Panc1 (cell line): ENCODE data around the gene SSX3. TPM values are rescaled to one million over a fixed set of nuclear protein-coding genes. Genes with fewer than 3 reads are reported as not detected.
"Not testable (repeated sequence)": the region's sequence is repeated elsewhere in the genome, so short reads cannot be mapped to it uniquely, and the experiment has no call there.

ENCODE experiments used
- ATAC-seq: fragments of 200-7000 bp; cut with Tn5 transposase; 2 replicates; pipeline ENCODE4 v1.9.1; 2020; ENCODE audit warnings: mild to moderate bottlenecking, moderate library complexity
- Bru-seq: library from RNA; stranded (reverse); fragments of 400-500 nt; gene quantifications from one replicate; lab custom pipeline; 2021; lab: Mats Ljungman, UMichigan
- BruChase-seq, 2 experiments: library from RNA; stranded (reverse); fragments of 400-500 nt; gene quantifications; one replicate each; lab custom pipeline; 2021; lab: Mats Ljungman, UMichigan
- BruUV-seq: library from RNA; stranded (reverse); fragments of 400-500 nt; replicated peaks from 2 replicates; lab custom pipeline; 2021; lab: Mats Ljungman, UMichigan
- CTCF ChIA-PET: fragments of 300-600 bp; sonication (Branson Sonifier 250); formaldehyde crosslinking; loops from one replicate; lab custom pipeline; 2022; ENCODE audit warnings: antibody characterized with exemption; lab: Charles Lee
- POLR2A ChIA-PET: fragments of 300-600 bp; sonication (Branson Sonifier 250); formaldehyde crosslinking; loops from one replicate; lab custom pipeline; 2022; ENCODE audit warnings: antibody characterized with exemption; lab: Charles Lee
- DNase-seq: peaks from one replicate; pipeline ENCODE4 v3.0.0-alpha.2; 2010; ENCODE audit warnings: low read depth, low spot score
- H3K27ac ChIP-seq: 2 replicates; pipeline ENCODE4 v1.5.1; 2011; ENCODE audit warnings: mild to moderate bottlenecking, low read length, inconsistent platforms
- H3K27me3 ChIP-seq: fragments of 200-500 bp; sonication (Bioruptor generic); 2 replicates; pipeline ENCODE4 v1.6.0; 2014; ENCODE audit warnings: low read length, inconsistent platforms; ENCODE audit not compliant: control insufficient read depth, insufficient read depth
- H3K36me3 ChIP-seq: fragments of 200-500 bp; sonication (Bioruptor generic); 2 replicates; pipeline ENCODE4 v1.5.1; 2014; ENCODE audit warnings: inconsistent platforms, mild to moderate bottlenecking, low read length, moderate library complexity; ENCODE audit not compliant: control insufficient read depth, insufficient read depth
- H3K4me1 ChIP-seq: 2 replicates; pipeline ENCODE4 v1.5.1; 2011; ENCODE audit warnings: inconsistent platforms, mild to moderate bottlenecking, low read length, moderate library complexity; ENCODE audit not compliant: control insufficient read depth, insufficient read depth
- H3K4me3 ChIP-seq, 2 experiments: 2 replicates each; pipeline ENCODE4 v1.5.1; 2011 to 2012; ENCODE audit warnings: low read depth in 2 of 2, low read length in 2 of 2, mild to moderate bottlenecking in 2 of 2, inconsistent platforms in 1 of 2, moderate library complexity in 1 of 2
- H3K9me3 ChIP-seq: fragments of 200-500 bp; sonication (Bioruptor generic); 2 replicates; pipeline ENCODE4 v1.5.1; 2014; ENCODE audit warnings: low read depth, mild to moderate bottlenecking, inconsistent platforms, low read length, moderate library complexity; ENCODE audit not compliant: control insufficient read depth, insufficient read depth
- in situ Hi-C: cut with HindIII; loops from 2 replicates; pipeline ENCODE4 v1.10.0; 2016; ENCODE audit warnings: low sequenced_read_pairs, low pct_unique_long_range_greater_than_20kb
- intact Hi-C: fragments of 100-400 bp; cut with micrococcal nuclease; formaldehyde crosslinking; loops from one replicate; pipeline ENCODE4 v1.10.0; 2022; ENCODE audit not compliant: unreplicated experiment
- long read RNA-seq: library from polyadenylated mRNA; unstranded; transcript quantifications from one replicate; pipeline ENCODE4 v2.0.0, GENCODE V29; 2021; ENCODE audit not compliant: unreplicated experiment
- polyA plus RNA-seq: library from polyadenylated mRNA; unstranded; fragments of >200 nt; gene quantifications from one replicate; pipeline ENCODE4 v1.2.1, GENCODE V29; 2012; ENCODE audit warnings: missing spikeins; ENCODE audit not compliant: insufficient read length
- total RNA-seq: library from RNA; stranded (reverse); gene quantifications from one replicate; pipeline ENCODE4 v1.2.1, GENCODE V29; 2021; ENCODE audit not compliant: unreplicated experiment

The SSX3 gene, protein sequence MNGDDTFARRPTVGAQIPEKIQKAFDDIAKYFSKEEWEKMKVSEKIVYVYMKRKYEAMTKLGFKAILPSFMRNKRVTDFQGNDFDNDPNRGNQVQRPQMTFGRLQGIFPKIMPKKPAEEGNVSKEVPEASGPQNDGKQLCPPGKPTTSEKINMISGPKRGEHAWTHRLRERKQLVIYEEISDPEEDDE
- not detected for total RNA-seq
- not detected for polyA plus RNA-seq
- Bru-seq, nascent RNA, result not detected
- not detected for BruChase-seq, experiment 1, labeled RNA remaining after a 2-hour chase
- not detected for BruChase-seq, experiment 2, labeled RNA remaining after a 6-hour chase
- long read RNA-seq, result 0 reads

DNA sequence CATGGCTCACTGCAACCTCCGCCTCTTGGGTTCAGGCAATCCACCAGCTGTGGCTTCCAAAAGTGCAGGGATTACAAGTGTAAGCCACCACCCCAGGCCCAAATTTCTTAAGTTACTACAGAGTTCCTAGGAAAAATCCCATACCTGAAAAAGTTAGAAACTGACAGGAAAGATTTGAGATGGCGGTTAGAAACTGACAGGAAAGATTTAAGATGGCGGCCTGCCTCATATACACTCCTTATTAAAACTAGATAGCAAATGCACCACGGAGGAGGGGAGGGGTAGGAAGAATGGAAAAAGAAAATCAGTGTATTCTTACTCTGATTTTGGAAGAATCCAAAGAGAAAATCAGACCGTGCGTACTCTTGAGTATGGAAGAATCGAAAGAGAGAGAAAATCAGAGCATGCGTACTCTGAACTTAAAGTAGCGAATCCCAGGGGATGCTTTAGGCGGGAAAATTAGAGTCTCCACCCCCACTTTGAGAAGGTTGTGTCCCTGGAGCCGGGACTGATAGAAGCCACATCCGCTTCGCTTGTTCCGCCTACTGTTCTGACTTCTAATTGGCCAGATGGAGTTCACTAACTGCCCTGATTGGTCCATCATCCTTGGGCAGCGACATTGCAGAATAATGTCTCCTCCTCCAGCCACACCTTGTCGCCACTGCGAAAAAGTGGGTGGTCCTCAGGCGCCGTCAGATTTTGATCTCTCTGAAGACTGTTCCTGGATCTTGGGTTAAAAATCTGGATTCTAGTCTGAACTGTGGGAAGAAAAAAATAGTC, at the start of gene SSX3:
Gene SSX3 (minus strand): TSS at position 389 of the 780 bp plus-strand sequence. CDS start 1,454 bp downstream, outside the sequence.
- CTCF ChIA-PET, intact Hi-C loops, H3K4me1 ChIP-seq, H3K27ac ChIP-seq, H3K9me3 ChIP-seq, H3K36me3 ChIP-seq, BruUV-seq, in situ Hi-C loops, ATAC-seq, H3K4me3 ChIP-seq, POLR2A ChIA-PET, DNase-seq, H3K27me3 ChIP-seq: not testable (repeated sequence)

DNA sequence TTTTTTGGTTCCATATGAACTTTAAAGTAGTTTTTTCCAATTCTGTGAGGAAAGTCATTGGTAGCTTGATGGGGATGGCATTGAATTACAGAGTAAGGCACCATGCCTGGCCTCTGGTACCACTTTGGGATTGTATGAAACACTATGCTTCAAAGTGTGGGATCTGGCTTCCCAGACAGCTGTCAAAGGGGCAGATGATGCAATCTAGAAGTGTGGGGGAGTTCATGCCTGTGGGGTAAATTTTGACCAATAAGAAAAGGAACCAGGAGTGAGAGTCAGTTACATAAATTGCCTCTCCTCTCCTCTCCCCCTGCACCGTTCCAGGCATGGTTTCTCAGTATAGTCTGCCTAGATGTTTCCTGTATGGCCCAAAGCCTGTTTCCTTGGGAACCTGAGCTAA, 41.3 kb upstream of the SSX3 start:
- H3K9me3 ChIP-seq, in situ Hi-C loops, H3K4me1 ChIP-seq, intact Hi-C loops, BruUV-seq, H3K27ac ChIP-seq, H3K4me3 ChIP-seq, H3K36me3 ChIP-seq, ATAC-seq, H3K27me3 ChIP-seq, CTCF ChIA-PET, DNase-seq, POLR2A ChIA-PET: not testable (repeated sequence)

DNA sequence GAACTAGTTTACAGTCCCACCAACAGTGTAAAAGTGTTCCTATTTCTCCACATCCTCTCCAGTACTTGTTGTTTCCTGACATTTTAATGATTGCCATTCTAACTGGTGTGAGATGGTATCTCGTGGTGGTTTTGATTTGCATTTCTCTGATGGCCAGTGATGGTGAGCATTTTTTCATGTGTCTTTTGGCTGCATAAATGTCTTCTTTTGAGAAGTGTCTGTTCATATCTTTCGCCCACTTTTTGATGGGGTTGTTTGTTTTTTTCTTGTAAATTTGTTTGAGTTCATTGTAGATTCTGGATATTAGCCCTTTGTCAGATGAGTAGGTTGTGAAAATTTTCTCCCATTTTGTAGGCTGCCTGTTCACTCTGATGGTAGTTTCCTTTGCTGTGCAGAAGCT, 40.4 kb upstream of the SSX3 start:
- BruUV-seq, H3K4me1 ChIP-seq, H3K36me3 ChIP-seq, H3K27ac ChIP-seq, intact Hi-C loops, H3K27me3 ChIP-seq, H3K9me3 ChIP-seq, H3K4me3 ChIP-seq, DNase-seq, ATAC-seq, in situ Hi-C loops, CTCF ChIA-PET, POLR2A ChIA-PET: not testable (repeated sequence)

DNA sequence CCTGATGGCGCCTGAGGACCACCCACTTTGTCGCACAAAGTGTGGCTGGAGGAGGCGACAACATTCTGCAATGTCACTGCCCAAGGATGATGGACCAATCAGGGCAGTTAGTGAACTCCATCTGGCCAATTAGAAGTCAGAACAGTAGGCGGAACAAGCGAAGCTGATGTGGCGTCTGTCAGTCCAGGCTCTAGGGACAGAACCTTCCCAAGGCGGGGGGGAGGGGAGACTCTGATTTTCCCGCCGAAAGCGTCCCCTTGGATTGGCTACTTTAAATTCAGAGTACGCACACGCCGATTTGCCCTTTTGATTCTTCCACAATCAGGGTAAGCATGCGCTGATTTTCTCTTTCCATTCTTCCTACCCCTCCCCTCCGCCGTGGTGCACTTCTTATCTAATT, 26.7 kb upstream of the SSX3 start, which contains the start of gene SSX4:
Gene SSX4 (plus strand): TSS at position 301 of the 400 bp plus-strand sequence. CDS start 515 bp downstream, outside the sequence.
- ATAC-seq, H3K36me3 ChIP-seq, H3K9me3 ChIP-seq, in situ Hi-C loops, CTCF ChIA-PET, DNase-seq, intact Hi-C loops, BruUV-seq, POLR2A ChIA-PET, H3K27ac ChIP-seq, H3K4me1 ChIP-seq, H3K27me3 ChIP-seq, H3K4me3 ChIP-seq: not testable (repeated sequence)

DNA sequence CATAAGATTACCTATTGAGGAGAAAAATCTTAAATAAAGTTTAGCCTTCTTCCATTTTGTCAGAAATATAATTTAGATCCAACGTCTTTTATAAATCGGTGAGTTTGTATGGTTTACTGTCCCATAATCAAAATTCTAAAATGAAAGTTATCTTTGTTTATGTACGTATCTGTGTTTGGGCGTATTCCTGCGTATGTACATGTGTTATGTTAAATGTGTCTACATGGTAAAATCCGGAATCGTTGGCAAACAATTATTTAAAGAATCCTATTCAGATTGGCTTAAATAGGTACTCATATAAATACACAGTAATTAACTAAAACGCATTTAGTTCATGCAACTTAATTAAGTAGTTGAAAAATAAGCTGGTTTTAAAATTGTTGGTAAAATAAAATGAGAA, 13.9 kb upstream of the SSX3 start:
- BruUV-seq, H3K27ac ChIP-seq, ATAC-seq, H3K9me3 ChIP-seq, H3K4me3 ChIP-seq, intact Hi-C loops, H3K36me3 ChIP-seq, DNase-seq, in situ Hi-C loops, CTCF ChIA-PET, POLR2A ChIA-PET, H3K27me3 ChIP-seq, H3K4me1 ChIP-seq: not testable (repeated sequence)

DNA sequence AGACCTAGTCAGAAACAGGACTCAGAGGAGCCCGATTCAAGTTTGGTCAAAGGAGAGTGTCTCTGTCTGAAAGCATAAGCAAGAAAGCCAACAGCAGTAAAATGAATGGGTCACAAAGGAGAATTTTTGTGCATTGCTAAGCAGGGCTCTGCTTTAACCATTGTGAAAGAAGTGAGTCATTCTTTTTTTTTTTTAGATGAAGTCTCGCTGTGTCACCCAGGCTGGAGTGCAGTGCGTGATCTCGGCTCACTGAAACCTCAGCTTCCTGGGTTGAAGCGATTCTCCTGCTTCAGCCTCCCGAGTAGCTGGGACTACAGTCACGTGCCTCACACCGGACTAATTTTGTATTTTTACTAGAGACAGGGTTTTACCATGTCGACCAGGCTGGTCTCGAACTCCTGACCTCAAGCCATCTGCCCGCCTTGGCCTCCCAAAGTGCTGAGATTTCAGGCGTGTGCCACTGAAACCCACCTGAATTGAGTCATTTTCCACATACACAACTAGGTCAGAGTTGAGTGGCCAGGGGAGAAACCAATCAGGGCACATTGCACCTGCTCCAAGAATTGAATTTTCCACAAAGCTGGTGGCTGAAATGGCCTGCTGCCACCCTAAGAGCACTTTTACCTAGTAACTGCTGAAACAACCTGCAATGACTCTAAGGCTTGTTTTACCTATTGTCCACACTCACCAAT, 11.4 kb upstream of the SSX3 start:
- ATAC-seq, intact Hi-C loops: not testable (repeated sequence)

DNA sequence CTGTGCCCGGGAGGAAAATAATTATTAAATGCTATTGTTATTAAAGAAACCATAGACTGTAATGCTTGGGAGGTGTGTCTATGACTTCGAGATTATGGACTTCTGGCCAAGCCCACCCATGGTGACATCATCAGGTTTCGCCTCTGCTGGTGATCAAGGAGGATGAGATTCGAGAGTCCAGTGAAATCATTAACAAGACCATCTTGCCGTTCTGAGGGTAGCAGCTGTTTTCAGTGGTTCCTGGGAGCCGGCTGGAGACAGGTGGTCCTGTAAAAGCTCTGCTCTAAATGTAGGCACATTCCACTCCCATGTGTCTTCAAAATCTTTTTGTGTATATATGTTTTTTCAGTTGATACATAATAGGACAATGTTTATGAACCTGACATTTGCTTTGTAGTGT, 2.8 kb upstream of the SSX3 start:
- H3K9me3 ChIP-seq, ATAC-seq, BruUV-seq, intact Hi-C loops, H3K36me3 ChIP-seq, H3K4me3 ChIP-seq, H3K27me3 ChIP-seq, H3K4me1 ChIP-seq, CTCF ChIA-PET, H3K27ac ChIP-seq, in situ Hi-C loops, DNase-seq, POLR2A ChIA-PET: not testable (repeated sequence)

More for the DNA sequence above, 11.4 kb upstream of the SSX3 start:
- H3K4me1 ChIP-seq, H3K27ac ChIP-seq, H3K9me3 ChIP-seq, H3K4me3 ChIP-seq, DNase-seq, BruUV-seq, H3K27me3 ChIP-seq, POLR2A ChIA-PET, H3K36me3 ChIP-seq, CTCF ChIA-PET, in situ Hi-C loops: not testable (repeated sequence)
